OCI-M2 (cell line): ENCODE measurements around the gene SLC23A2.
"Not testable (repeated sequence)": the region's sequence is repeated elsewhere in the genome, so short reads cannot be mapped to it uniquely, and the experiment has no call there.

ENCODE experiments used
- DNase-seq: peaks from one replicate; lab custom pipeline; 2025; ENCODE audit not compliant: unreplicated experiment; lab: John Stamatoyannopoulos, UW

SLC23A2 gene

GRCh38 chr20:5001174-5002076, at the start of gene SLC23A2:
TSS of gene SLC23A2 (minus strand) at chr20:5001510. CDS start at chr20:4932562, 68,948 bp downstream.
- no peak for DNase-seq

GRCh38 chr20:5046656-5047339, 45.5 kb upstream of the SLC23A2 start:
- no peak for DNase-seq

GRCh38 chr20:5045906-5046305, 44.6 kb upstream of the SLC23A2 start:
- DNase-seq: no peak

DNA sequence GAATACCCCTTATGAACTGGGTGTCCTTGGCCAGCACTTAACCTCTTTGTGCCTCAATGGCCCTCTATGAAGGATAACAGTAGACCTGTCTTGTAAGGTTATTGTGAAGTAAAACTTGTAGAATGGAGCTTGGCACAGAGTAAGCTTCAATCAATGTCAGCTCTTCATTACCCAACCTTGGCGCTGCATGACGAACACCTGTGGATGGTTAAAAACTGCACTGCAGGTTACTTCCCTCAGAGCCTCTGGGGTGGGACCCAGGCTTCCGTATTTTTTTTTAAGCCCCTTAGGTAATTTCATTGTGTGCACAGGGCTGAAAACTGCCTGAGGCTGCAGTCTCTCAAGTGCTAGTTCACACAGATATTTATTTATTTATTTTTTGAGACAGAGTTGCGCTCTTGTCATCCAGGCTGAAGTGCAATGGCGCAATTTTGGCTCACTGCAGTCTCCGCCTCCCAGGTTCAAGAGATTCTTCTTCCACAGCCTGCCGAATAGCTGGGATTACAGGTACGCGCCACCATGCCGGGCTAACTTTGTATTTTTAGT, 42.8 kb upstream of the SLC23A2 start:
- DNase-seq: no peak

- no peak for DNase-seq
Observed at GRCh38 chr20:5041433-5041832, 40.1 kb upstream of the SLC23A2 start.

GRCh38 chr20:5040345-5040744, 39.0 kb upstream of the SLC23A2 start:
- no peak for DNase-seq

DNA sequence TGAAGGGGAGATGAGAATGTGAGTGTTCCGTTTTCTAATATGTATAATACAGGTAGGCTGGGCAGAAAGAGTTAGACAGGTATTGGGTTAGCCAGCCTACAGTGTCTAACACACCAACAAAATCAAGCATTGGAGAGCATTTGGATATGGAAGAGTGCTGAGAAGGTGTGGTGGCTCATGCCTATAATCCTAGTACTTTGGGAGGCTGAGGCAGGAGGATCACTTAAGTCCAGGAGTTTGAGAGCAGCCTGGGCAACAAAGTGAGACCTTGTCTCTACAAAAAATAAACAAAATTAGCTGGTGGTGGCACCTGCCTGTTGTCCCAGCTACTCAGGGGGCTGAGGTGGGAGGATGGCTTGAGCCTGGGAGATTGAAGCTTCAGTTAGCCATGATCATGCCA, 38.6 kb upstream of the SLC23A2 start:
- no peak for DNase-seq

GRCh38 chr20:5039255-5039657, 37.9 kb upstream of the SLC23A2 start:
- DNase-seq: no peak

DNA sequence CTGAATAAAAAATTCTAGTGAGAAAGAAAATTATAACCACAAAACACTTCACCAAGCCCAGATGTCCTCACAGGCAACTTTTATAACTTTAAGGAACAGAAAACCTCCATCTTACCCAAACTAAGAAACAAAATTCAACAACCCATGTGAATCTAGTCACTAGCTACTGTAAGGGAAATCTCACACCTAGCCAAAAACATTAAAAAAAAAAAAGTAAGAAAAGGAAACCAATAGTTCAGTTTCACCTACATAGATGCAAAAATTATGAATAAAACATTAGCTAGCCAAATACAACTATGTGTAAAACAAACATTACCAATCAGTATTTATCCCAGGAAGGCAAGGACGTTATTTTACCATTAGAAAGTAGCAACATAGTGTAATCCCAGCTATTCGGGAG, 35.5 kb upstream of the SLC23A2 start:
- DNase-seq: no peak

- DNase-seq: not testable (repeated sequence)
Observed at GRCh38 chr20:5035518-5035917, 34.2 kb upstream of the SLC23A2 start.

- DNase-seq: no peak
Observed at GRCh38 chr20:5033566-5033965, 32.3 kb upstream of the SLC23A2 start.

DNA sequence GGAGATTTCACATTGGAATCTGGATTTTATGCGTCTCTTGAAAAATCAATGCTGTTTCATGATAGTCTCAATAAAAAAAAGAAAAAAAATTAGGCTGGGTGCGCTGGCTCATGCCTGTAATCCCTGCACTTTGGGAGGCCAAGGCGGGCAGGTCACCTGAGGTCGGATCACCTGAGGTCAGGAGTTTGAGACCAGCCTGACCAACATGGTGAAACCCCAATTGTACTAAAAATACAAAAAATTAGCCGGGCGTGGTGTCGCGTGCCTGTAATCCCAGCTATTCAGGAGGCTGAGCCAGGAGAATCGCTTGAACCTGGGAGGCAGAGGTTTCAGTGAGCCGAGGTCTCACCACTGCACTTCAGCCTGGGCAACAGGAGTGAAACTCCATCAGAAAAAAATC, 30.4 kb upstream of the SLC23A2 start:
- not testable (repeated sequence) for DNase-seq

GRCh38 chr20:5031206-5031557, 29.9 kb upstream of the SLC23A2 start:
- no peak for DNase-seq

- no peak for DNase-seq
Observed at GRCh38 chr20:5030348-5031205, 29.3 kb upstream of the SLC23A2 start.

DNA sequence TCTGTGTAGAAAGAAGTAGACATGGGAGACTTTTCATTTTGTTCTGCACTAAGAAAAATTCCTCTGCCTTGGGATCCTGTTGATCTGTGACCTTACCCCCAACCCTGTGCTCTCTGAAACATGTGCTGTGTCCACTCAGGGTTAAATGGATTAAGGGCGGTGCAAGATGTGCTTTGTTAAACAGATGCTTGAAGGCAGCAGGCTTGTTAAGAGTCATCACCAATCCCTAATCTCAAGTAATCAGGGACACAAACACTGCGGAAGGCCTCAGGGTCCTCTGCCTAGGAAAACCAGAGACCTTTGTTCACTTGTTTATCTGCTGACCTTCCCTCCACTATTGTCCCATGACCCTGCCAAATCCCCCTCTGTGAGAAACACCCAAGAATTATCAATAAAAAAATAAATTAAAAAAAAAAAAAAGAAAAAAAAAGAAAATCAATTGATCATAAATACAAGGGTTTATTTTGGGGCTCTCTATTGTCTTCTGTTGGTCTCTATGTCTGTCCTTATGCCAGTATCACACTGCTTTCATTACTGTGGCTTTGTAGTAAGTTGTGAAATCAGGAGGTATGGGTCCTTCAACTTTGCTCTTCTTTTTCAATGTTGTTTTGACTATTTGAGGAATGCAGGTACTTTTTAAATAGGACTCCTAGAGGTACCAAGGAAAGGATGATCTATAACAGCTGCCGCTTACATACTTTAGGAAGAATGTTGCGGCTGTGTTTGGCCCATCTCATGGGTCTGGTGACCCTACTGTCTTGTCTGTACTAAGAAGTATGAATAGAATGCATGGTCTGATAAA, 27.1 kb upstream of the SLC23A2 start:
- DNase-seq: not testable (repeated sequence)

DNA sequence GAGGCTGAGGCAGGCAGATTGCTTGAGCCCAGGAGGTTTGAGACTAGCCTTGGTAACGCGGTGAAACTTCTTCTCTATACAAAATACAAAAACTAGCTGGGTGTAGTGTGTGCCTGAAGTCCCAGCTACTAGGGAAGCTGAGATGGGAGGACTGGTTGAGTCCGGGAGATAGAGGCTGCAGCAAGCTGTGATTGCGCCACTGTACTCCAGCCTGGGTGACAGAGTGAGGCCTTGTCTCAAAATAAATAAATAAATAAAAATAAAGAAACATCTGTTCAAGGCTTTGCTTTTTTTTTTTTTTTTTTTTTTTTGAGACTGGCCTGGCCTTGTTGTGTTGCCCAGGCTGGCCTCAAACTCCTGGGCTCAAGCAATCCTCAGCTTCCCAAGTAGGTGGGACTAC, 23.7 kb upstream of the SLC23A2 start:
- DNase-seq: no peak

DNA sequence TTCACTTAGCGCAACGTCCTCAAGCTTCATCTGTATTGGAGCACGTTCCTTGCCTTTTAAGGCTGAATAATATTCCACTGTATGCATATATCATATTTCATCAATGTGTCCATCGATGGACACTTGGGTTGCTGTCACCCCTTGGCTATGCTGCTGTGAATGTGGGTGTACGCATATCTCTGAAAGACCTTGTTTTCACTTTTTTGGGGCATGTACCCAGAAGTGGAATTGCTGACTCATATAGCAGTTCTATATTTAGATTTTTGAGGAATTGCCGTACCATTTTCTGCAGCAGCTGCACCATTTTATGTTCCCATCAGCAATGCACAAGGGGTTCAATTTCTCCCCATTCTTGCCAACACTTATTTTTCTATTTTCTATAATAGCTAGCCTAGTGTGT, 22.8 kb upstream of the SLC23A2 start:
- DNase-seq: no peak

- DNase-seq: not testable (repeated sequence)
Observed at GRCh38 chr20:5023171-5023570, 21.9 kb upstream of the SLC23A2 start.

DNA sequence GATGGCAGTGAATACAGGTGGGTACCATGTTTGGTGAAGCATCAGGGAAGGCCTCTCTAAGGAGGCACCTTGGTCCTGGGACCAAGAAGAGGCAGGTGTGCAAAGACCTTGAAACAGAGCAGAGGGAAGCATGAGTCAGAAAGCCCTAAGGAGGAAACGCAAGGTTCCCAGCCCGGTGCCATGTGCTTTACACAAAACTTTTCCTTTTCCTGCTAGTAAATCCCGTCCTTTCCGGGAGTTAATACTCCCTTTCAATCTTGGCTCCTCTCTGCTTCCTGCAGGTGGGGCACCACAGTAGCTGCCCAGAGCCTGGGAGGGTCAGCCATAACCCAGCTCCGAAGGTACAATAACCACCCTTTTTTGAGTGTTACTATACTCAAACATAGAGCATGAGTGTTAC, 19.4 kb upstream of the SLC23A2 start:
- no peak for DNase-seq

GRCh38 chr20:5013682-5014447, 12.6 kb upstream of the SLC23A2 start:
- no peak for DNase-seq
